HG03064 (cell line): Measurements from ENCODE around the gene ACBD3.
"Not testable (repeated sequence)": the region's sequence is repeated elsewhere in the genome, so short reads cannot be mapped to it uniquely, and the experiment has no call there.

Experiments
- ATAC-seq: cut with Tn5 transposase; IDR thresholded peaks from one replicate; pipeline ENCODE4 v1.9.1; 2021; ENCODE audit warnings: low read depth; ENCODE audit not compliant: unreplicated experiment

The ACBD3 gene

GRCh38 chr1:226202666-226203065, 16.1 kb upstream of the ACBD3 start:
- not testable (repeated sequence) for ATAC-seq

- ATAC-seq, result no peak
Measured at GRCh38 chr1:226202246-226202645, 15.7 kb upstream of the ACBD3 start.

- no peak for ATAC-seq
Measured at GRCh38 chr1:226201029-226201593, 14.6 kb upstream of the ACBD3 start.

- no peak for ATAC-seq
Measured at GRCh38 chr1:226199971-226200370, 13.4 kb upstream of the ACBD3 start.

DNA sequence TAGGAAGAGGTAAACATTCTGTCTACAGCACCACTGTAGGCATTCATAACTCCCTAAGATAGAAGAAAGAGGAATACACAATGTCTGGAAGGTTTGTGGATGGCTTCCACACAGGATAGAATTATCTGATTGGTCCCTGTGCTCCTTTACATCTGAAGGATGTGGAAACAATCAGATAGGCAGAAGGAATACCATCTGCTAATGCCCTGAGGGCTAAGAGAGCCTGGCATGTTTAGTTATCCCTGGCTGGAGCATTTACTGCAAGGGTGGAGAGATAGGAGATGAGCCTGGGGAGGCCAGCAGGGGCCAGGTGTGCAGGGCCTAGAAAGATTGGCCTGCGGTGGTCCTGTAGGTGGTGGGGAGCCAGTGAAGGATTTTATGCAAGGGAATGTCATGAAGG, 8.6 kb upstream of the ACBD3 start:
- no peak for ATAC-seq

GRCh38 chr1:226187380-226187779, 839 bp upstream of the ACBD3 start:
- no peak for ATAC-seq

DNA sequence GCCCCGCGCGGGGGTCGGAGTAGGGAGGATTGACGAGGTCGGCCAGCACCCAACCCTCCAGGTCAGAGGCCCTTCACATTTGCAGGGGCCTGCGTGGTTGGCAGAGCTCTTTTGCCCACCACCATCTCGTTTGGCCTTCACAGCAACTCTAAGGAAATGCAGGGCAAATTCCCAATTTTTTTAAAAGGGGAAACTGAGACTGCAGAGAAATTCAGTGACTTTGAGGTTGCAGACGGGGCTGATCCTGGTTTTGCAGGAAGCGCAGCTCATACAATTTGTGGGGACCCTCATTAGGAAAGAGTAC, 430 bp upstream of the ACBD3 start:
- no peak for ATAC-seq

- ATAC-seq, result no peak
Measured at GRCh38 chr1:226185141-226186036, 1.2 kb downstream of the ACBD3 start.

DNA sequence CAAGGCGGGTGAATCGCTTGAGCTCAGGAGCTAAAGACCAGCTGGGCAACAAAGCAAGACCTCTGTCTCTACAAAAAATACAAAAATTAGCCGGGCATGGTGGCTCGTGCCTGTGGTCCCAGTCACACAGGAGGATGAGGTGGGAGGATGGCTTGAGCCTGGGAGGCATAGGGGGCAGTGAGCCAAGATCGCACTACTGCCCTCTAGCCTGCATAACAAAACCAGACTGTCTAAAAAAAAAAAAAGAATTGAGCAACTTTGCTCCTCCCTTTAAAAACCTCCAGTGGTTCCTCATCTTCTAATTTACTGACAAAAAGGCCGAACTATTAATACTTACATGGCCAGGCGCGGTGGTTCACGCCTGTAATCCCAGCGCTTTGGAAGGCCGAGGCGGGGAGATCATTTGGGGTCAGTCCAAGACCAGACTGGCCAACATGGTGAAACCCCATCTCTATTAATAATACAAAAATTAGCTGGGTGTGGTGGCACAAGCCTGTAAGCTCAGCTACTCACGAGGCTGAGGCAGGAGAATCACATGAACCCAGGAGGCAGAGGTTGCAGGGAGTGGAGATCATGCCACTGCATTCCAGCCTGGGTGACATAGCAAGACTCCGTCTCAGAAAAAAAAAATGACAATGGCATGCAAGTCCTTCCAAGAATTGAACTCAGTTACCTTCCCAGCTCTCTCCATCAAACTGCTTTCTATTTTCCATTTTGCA, 4.4 kb downstream of the ACBD3 start:
- no peak for ATAC-seq

- no peak for ATAC-seq
Measured at GRCh38 chr1:226176870-226177269, 9.7 kb downstream of the ACBD3 start.

GRCh38 chr1:226172589-226172988, 14.0 kb downstream of the ACBD3 start:
- ATAC-seq, result no peak

DNA sequence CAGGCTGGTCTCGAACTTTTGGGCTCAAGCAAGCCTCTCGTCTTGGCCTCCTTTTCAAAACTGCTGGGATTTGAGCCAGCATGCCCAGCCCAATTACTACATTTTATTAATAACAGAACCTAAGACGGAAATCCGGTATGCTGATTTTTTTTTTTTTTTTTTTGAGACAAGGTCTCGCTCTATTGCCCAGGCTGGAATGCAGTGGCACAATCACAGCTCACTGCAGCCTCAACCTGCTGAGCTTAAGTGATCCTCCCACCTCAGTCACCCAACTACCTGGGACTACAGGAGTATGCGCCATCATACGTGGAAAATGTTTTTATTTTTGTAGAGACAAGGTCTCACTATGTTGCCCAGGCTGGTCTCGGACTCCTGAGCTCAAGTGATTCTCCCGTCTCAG, 20.2 kb downstream of the ACBD3 start:
- ATAC-seq, result no peak

- ATAC-seq, result no peak
Measured at GRCh38 chr1:226164154-226164553, 22.4 kb downstream of the ACBD3 start.

DNA sequence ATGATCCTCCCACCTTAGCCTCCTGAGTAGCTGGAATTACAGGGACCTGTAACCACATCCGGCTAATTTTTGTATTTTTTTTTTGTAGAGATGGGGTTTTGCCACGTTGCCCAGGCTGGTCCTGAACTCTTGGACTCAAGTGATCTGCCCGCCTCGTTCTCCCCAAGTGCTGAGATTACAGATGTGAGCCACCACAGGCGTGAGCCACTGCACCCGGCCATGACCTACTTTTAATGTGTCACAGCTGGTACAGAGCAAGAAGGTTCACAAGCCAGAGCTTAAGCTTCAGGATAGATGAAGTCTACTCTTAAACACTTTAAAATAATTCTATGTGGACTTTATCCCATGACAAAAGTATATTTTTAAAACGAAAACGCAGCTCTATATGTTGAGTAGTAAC, 23.6 kb downstream of the ACBD3 start:
- ATAC-seq, result no peak

- no peak for ATAC-seq
Measured at GRCh38 chr1:226158983-226159382, 27.6 kb downstream of the ACBD3 start.

GRCh38 chr1:226158457-226158856, 28.1 kb downstream of the ACBD3 start:
- ATAC-seq, result no peak

- ATAC-seq, result no peak
Measured at GRCh38 chr1:226157761-226158316, 28.7 kb downstream of the ACBD3 start.

GRCh38 chr1:226154593-226154992, 31.9 kb downstream of the ACBD3 start:
- ATAC-seq, result no peak

- no peak for ATAC-seq
Measured at GRCh38 chr1:226149806-226150205, 36.7 kb downstream of the ACBD3 start.

- no peak for ATAC-seq
Measured at GRCh38 chr1:226148121-226148648, 38.4 kb downstream of the ACBD3 start.

DNA sequence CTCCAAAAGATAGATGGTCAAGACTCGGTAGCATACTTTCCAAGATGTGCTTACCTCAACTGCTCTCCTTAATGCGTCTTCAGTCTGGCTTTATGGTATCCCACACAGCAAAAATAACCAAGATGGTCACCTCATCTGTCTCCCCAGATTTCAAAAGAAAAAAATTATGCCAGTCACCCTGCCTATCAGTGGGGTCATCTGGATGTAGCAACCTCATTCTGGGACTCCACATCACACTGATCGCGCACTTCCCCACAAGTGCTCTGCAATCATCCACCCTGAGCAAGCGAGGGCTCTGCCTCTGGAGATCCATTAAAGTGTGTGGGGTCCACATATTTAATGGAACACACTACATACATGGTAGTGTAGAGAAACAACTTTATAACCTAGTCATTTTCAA, 42.5 kb downstream of the ACBD3 start:
- no peak for ATAC-seq
